ENCODE data around the gene CTSL.

- no peak for TF ChIP-seq POLR2A (IDR thresholded peaks at IDR 0.05)
- TF ChIP-seq CTCF (IDR thresholded peaks at IDR 0.05) = no peak
Observed at GRCh38 chr9:87778996-87779395, 53.1 kb downstream of the CTSL start.

Data from heart left ventricle (tissue), 13 donors.